ENCODE results near the gene PRDM16. TPM values are rescaled to one million over a fixed set of nuclear protein-coding genes. Genes with fewer than 3 reads are reported as not detected.

PRDM16 gene
- total and polyA plus RNA-seq, 2 donors (not counting 1 experiment from before 2014, with no cell fraction given): 0.03 to 0.12 TPM

DNA sequence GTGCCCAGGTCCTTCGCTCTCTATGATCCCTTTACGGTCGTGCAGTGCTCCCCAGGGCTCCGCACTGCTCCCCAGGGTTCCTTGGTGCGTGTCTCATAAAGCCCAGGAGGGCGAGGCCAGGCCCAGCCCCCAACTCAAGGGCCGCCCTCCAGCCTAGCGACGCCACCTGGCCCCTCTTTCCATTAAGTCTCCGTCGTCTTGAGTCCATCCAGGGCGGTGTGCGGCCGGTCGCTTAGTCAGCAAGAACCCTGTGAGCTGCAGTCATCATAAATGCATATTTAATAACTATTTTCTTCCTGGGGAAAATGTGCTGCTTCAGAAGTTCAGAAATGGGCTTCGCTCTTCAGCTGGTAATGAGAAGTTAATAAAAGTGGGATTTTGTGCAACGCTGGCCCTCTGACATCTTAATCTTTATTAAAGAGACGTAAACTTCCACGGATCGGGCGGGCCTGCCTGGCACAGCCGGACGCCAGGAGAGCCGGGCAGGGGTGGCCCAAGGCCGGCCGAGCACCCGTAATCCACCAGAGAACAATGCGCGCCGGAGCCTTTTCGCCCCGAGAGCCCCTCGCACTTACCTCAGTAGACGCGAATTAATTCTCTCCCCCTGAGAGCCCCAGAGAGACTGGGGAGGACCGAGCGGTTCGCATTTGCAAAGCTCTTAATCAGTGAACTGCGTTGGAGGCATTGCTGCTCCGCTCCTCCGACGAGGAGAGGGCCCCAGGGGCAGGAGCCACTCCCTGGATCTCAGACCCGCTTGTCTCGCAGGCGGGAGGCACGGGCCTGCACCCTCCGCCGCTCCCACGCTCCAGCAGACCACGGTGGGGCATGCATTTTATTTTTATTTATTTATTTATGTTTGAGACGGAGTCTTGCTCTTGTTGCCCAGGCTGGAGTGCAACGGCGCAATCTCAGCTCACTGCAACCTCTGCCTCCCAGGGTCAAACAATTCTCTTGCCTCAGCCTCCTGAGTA lies 197.1 kb downstream of the PRDM16 start:
- H3K9ac ChIP-seq (ENCODE audit: low read length): no peak overlapping the region
- Mint-ChIP-seq H3K27ac (no peak overlapping the region), H3K4me1 (no peaks in the 10 kb centered on the region), H3K27me3 (no peaks in the 10 kb centered on the region), H3K9me3 (ENCODE audit: insufficient read depth) (no peaks in the 10 kb centered on the region), H3K4me3 (no peak overlapping the region)
- H3K4me1 ChIP-seq (ENCODE audit: control insufficient read depth in 2 of 2, insufficient read depth in 2 of 2, low read length in 2 of 2): no peaks in the 10 kb centered on the region
- H3K4me3 ChIP-seq (ENCODE audit: control extremely low read depth in 1 of 5, extremely low read depth in 1 of 5, insufficient read depth in 1 of 5, low read depth in 2 of 5, low read length in 4 of 5): no peak overlapping the region
- WGBS (ENCODE audit: insufficient coverage): 94% methylated on average over 41 of the region's 53 CpGs
- H3K79me2 ChIP-seq (ENCODE audit: control insufficient read depth, insufficient read depth, low read length): no peaks in the 10 kb centered on the region
- DNase-seq (no peak), ATAC-seq (ENCODE audit: low read depth) (no peak)
- POLR2A ChIA-PET: no interaction called here
- H2AFZ ChIP-seq (ENCODE audit: insufficient read depth, low read depth, low read length, poor library complexity, severe bottlenecking): no peak overlapping the region
- H3K27ac ChIP-seq (ENCODE audit: low read length in 2 of 2): no peak overlapping the region
- no peaks in the 10 kb centered on the region for H3K36me3 ChIP-seq (replicated peaks in 1 of 2; ENCODE audit: control extremely low read depth in 1 of 2, control insufficient read depth in 1 of 2, extremely low read depth in 1 of 2, insufficient read depth in 2 of 2, low read length in 1 of 2)
- no peaks in the 10 kb centered on the region for H4K20me1 ChIP-seq (ENCODE audit: control insufficient read depth, insufficient read depth, low read length, poor library complexity, severe bottlenecking)
- CTCF ChIA-PET: no interaction called here
- TF ChIP-seq EZH2 (IDR thresholded peaks at IDR 0.05; ENCODE audit: borderline replicate concordance, insufficient read depth, low read depth, low read length, poor library complexity, severe bottlenecking): no peak
- TF ChIP-seq, protein P1, sequence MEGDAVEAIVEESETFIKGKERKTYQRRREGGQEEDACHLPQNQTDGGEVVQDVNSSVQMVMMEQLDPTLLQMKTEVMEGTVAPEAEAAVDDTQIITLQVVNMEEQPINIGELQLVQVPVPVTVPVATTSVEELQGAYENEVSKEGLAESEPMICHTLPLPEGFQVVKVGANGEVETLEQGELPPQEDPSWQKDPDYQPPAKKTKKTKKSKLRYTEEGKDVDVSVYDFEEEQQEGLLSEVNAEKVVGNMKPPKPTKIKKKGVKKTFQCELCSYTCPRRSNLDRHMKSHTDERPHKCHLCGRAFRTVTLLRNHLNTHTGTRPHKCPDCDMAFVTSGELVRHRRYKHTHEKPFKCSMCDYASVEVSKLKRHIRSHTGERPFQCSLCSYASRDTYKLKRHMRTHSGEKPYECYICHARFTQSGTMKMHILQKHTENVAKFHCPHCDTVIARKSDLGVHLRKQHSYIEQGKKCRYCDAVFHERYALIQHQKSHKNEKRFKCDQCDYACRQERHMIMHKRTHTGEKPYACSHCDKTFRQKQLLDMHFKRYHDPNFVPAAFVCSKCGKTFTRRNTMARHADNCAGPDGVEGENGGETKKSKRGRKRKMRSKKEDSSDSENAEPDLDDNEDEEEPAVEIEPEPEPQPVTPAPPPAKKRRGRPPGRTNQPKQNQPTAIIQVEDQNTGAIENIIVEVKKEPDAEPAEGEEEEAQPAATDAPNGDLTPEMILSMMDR (IDR thresholded peaks at IDR 0.05): no peak
- intact Hi-C loops (cut with micrococcal nuclease): no loop called here
- H3K4me2 ChIP-seq (replicated peaks; ENCODE audit: low read depth, low read length, poor library complexity, severe bottlenecking): no peak overlapping the region
- H3K9me3 ChIP-seq (ENCODE audit: control extremely low read depth in 1 of 3, control insufficient read depth in 2 of 3, insufficient read depth in 1 of 3, low read length in 2 of 3): peaks cover 0 to 9% (median 0%) of the 10 kb centered on the region in 3 donors
- H3K27me3 ChIP-seq (replicated peaks in 1 of 4; ENCODE audit: control extremely low read depth in 1 of 4, control insufficient read depth in 3 of 4, insufficient read depth in 4 of 4, low read length in 3 of 4): no peaks in the 10 kb centered on the region

DNA sequence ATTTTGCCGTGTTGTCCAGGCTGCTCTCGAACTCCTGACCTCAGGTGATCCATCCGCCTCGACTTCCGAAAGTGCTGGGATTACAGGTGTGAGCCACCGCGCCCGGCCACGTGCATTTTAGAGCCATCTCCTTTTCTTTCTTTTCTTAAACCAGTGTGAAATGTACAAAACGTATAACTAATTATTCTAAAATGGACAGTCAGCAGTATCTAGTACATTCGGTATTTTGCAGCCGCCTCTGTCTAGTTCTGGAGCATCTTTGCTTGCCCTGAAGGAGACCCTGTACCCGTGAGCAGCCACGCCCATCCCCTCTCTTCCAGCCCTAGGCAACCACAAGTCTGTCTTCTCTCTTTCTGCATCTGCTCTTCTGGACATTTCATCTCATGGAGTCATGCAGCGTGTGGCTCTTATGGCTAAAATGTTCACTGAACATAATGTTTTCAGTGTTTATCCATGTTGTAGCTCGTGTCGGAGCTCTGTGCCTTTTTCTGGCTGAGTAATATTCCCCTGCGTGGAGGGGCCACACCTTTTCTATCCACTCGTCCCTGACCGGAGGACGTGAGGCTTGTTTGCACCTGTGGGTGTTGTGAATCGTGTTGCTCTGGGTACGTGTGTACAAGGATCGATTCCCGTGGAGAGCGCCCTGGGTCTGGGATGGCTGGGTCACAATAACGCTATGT lies 198.0 kb downstream of the PRDM16 start:
- intact Hi-C loops (cut with micrococcal nuclease): no loop called here
- Mint-ChIP-seq H3K4me3 (no peak overlapping the region), H3K27ac (no peak overlapping the region), H3K9me3 (ENCODE audit: insufficient read depth) (no peaks in the 10 kb centered on the region), H3K27me3 (no peaks in the 10 kb centered on the region), H3K4me1 (no peaks in the 10 kb centered on the region)
- no peak for TF ChIP-seq EZH2 (IDR thresholded peaks at IDR 0.05; ENCODE audit: borderline replicate concordance, insufficient read depth, low read depth, low read length, poor library complexity, severe bottlenecking)
- TF ChIP-seq, protein P1 (IDR thresholded peaks at IDR 0.05): no peak
- no peaks in the 10 kb centered on the region for H4K20me1 ChIP-seq (ENCODE audit: control insufficient read depth, insufficient read depth, low read length, poor library complexity, severe bottlenecking)
- no peak overlapping the region for H3K4me2 ChIP-seq (replicated peaks; ENCODE audit: low read depth, low read length, poor library complexity, severe bottlenecking)
- ChIA-PET POLR2A (no interaction called here), CTCF (no interaction called here)
- DNase-seq (no peak), ATAC-seq (ENCODE audit: low read depth) (no peak)
- no peaks in the 10 kb centered on the region for H3K4me1 ChIP-seq (ENCODE audit: control insufficient read depth in 2 of 2, insufficient read depth in 2 of 2, low read length in 2 of 2)
- H3K27me3 ChIP-seq (replicated peaks in 1 of 4; ENCODE audit: control extremely low read depth in 1 of 4, control insufficient read depth in 3 of 4, insufficient read depth in 4 of 4, low read length in 3 of 4): no peaks in the 10 kb centered on the region
- no peaks in the 10 kb centered on the region for H3K79me2 ChIP-seq (ENCODE audit: control insufficient read depth, insufficient read depth, low read length)
- no peak overlapping the region for H3K4me3 ChIP-seq (ENCODE audit: control extremely low read depth in 1 of 5, extremely low read depth in 1 of 5, insufficient read depth in 1 of 5, low read depth in 2 of 5, low read length in 4 of 5)
- no peak overlapping the region for H3K9ac ChIP-seq (ENCODE audit: low read length)
- no peaks in the 10 kb centered on the region for H3K36me3 ChIP-seq (replicated peaks in 1 of 2; ENCODE audit: control extremely low read depth in 1 of 2, control insufficient read depth in 1 of 2, extremely low read depth in 1 of 2, insufficient read depth in 2 of 2, low read length in 1 of 2)
- H2AFZ ChIP-seq (ENCODE audit: insufficient read depth, low read depth, low read length, poor library complexity, severe bottlenecking): no peak overlapping the region
- WGBS (ENCODE audit: insufficient coverage): 92% methylated on average over 21 of the region's 27 CpGs
- peaks cover 0 to 9% (median 0%) of the 10 kb centered on the region in 3 donors for H3K9me3 ChIP-seq (ENCODE audit: control extremely low read depth in 1 of 3, control insufficient read depth in 2 of 3, insufficient read depth in 1 of 3, low read length in 2 of 3)
- H3K27ac ChIP-seq (ENCODE audit: low read length in 2 of 2): no peak overlapping the region
